DOHH2 (cell line): ENCODE results near the gene BIRC3.

Experiments used
- H3F3A ChIP-seq: fragments of 200-600 bp; sonication (generic), shearing (Covaris generic); 2 replicates; pipeline ENCODE4 v1.6.0; 2016; ENCODE audit warnings: antibody characterized with exemption, mild to moderate bottlenecking; ENCODE audit not compliant: control insufficient read depth, insufficient read depth
- H3K27ac ChIP-seq: fragments of 200-600 bp; sonication (generic); 2 replicates; pipeline ENCODE4 v1.5.1; 2014; ENCODE audit warnings: low read depth, mild to moderate bottlenecking, low read length, moderate library complexity
- H3K27me3 ChIP-seq: fragments of 200-600 bp; sonication (generic); 2 replicates; pipeline ENCODE4 v1.6.1; 2014; ENCODE audit warnings: mild to moderate bottlenecking, low read length, mixed read lengths; ENCODE audit not compliant: control insufficient read depth
- H3K36me3 ChIP-seq: fragments of 200-600 bp; sonication (generic); 2 replicates; pipeline ENCODE4 v1.6.1; 2014; ENCODE audit warnings: mild to moderate bottlenecking, low read length, moderate library complexity, mixed read lengths; ENCODE audit not compliant: control insufficient read depth
- H3K4me1 ChIP-seq: fragments of 200-600 bp; sonication (generic); 2 replicates; pipeline ENCODE4 v1.6.1; 2014; ENCODE audit warnings: mild to moderate bottlenecking, low read length, mixed read lengths; ENCODE audit not compliant: control insufficient read depth
- H3K4me2 ChIP-seq: fragments of 200-600 bp; sonication (generic); 2 replicates; pipeline ENCODE4 v1.6.0; 2014; ENCODE audit warnings: mild to moderate bottlenecking, low read length, moderate library complexity
- H3K4me3 ChIP-seq: fragments of 200-600 bp; sonication (generic); 2 replicates; pipeline ENCODE4 v1.5.1; 2014; ENCODE audit warnings: mild to moderate bottlenecking, low read length, mixed read lengths
- H3K79me2 ChIP-seq: fragments of 200-600 bp; sonication (generic); 2 replicates; pipeline ENCODE4 v1.6.1; 2014; ENCODE audit warnings: mild to moderate bottlenecking, low read length, mixed read lengths; ENCODE audit not compliant: control insufficient read depth
- H3K9me2 ChIP-seq: fragments of 200-600 bp; sonication (generic); replicated peaks from 2 replicates; pipeline ENCODE4 v1.6.1; 2014; ENCODE audit warnings: mild to moderate bottlenecking, low read length, mixed read lengths; ENCODE audit not compliant: control insufficient read depth
- H3K9me3 ChIP-seq: fragments of 200-600 bp; sonication (generic); 2 replicates; pipeline ENCODE4 v1.6.1; 2014; ENCODE audit warnings: antibody characterized with exemption, low read length, mixed read lengths; ENCODE audit not compliant: control insufficient read depth, insufficient read depth
- H4K20me1 ChIP-seq: fragments of 200-600 bp; sonication (generic); 2 replicates; pipeline ENCODE4 v1.6.0; 2014; ENCODE audit warnings: low read depth, mild to moderate bottlenecking, antibody characterized with exemption, low read length, moderate library complexity; ENCODE audit not compliant: control insufficient read depth, insufficient read depth
- EZH2phosphoT487 ChIP-seq: fragments of 200-600 bp; sonication (generic); IDR thresholded peaks from 2 replicates; pipeline ENCODE4 v1.6.1; 2017; ENCODE audit warnings: borderline replicate concordance, mild to moderate bottlenecking, antibody characterized with exemption, low read length, moderate library complexity, mixed read lengths
- TF ChIP-seq, protein P1 (sequence below): fragments of 200-600 bp; sonication (generic); IDR thresholded peaks from one replicate; pipeline ENCODE4 v1.5.1; 2014; ENCODE audit warnings: antibody characterized with exemption, mild to moderate bottlenecking, low read depth, low read length; ENCODE audit not compliant: poor library complexity, severe bottlenecking

BIRC3 gene

DNA sequence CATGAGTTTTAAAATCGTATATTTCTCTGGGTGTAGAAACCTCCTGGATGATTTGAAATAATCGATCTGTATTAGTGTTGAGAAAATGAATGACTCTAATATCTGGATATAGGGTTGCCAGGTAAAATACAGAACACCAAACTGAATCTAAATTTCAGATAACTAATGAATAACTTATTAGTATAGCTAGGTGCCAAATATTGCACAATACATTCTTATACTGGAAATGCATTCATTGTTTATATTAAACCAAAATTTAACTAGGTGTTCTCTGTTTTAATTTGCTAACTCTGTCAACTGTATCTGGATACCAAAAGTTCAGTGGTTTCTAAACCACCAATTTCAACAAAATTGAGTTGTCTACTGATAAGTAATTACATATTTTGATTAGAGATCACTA, 2.5 kb upstream of the BIRC3 start:
- Histone ChIP-seq H3K9me2 (no peaks in the 10 kb centered on the region), H3K4me2 (no peak overlapping the region), H4K20me1 (no peaks in the 10 kb centered on the region), H3K27me3 (no peaks in the 10 kb centered on the region), H3F3A (peaks cover 14% of the 10 kb centered on the region), H3K79me2 (peaks cover 15% of the 10 kb centered on the region), H3K27ac (no peak overlapping the region), H3K9me3 (no peaks in the 10 kb centered on the region), H3K36me3 (no peaks in the 10 kb centered on the region), H3K4me1 (peaks cover 69% of the 10 kb centered on the region), H3K4me3 (no peak overlapping the region)
- TF ChIP-seq, protein P1, sequence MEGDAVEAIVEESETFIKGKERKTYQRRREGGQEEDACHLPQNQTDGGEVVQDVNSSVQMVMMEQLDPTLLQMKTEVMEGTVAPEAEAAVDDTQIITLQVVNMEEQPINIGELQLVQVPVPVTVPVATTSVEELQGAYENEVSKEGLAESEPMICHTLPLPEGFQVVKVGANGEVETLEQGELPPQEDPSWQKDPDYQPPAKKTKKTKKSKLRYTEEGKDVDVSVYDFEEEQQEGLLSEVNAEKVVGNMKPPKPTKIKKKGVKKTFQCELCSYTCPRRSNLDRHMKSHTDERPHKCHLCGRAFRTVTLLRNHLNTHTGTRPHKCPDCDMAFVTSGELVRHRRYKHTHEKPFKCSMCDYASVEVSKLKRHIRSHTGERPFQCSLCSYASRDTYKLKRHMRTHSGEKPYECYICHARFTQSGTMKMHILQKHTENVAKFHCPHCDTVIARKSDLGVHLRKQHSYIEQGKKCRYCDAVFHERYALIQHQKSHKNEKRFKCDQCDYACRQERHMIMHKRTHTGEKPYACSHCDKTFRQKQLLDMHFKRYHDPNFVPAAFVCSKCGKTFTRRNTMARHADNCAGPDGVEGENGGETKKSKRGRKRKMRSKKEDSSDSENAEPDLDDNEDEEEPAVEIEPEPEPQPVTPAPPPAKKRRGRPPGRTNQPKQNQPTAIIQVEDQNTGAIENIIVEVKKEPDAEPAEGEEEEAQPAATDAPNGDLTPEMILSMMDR, result no peak
- no peak for TF ChIP-seq EZH2phosphoT487

DNA sequence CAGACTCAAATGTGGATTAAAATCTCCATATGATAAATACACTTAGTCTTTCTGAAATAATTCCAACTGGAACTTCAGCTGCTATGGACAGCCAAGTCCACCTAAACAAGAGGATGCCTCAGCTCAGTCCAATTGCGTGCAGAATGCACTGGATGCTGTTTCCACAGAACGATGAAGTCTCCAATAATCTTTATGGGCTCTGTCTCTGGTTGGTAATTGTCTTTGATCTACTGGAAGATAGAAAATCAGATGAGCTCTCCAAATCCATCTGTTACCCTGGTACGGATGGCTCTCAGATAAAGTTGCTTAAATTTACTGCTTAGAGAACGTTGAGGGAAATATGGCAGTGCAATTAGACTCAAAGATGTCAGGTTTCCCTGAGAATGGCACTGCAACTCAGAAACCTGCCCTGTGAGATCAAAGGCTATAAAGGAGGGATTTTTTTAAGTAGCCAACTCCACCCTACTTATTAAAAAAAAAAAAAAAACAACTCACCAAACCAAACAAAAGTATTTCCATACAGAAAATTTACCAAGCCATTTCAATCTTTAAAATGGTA, 859 bp upstream of the BIRC3 start:
- H3K4me1 ChIP-seq, result peaks cover 83% of the 10 kb centered on the region
- no peaks in the 10 kb centered on the region for H4K20me1 ChIP-seq
- H3K27ac ChIP-seq, result peak overlapping the region; percentile 54
- H3K36me3 ChIP-seq, result no peaks in the 10 kb centered on the region; the same call in 1 of the 2 replicates
- peak overlapping the region; percentile 83 for H3K4me2 ChIP-seq
- no peaks in the 10 kb centered on the region for H3K27me3 ChIP-seq
- TF ChIP-seq, protein P1, result no peak
- no peak for TF ChIP-seq EZH2phosphoT487
- H3K9me3 ChIP-seq, result no peaks in the 10 kb centered on the region
- peaks cover 14% of the 10 kb centered on the region for H3F3A ChIP-seq
- H3K79me2 ChIP-seq, result peaks cover 28% of the 10 kb centered on the region
- no peaks in the 10 kb centered on the region for H3K9me2 ChIP-seq
- peak overlapping the region; percentile 75; the same call in 1 of the 2 replicates for H3K4me3 ChIP-seq

DNA sequence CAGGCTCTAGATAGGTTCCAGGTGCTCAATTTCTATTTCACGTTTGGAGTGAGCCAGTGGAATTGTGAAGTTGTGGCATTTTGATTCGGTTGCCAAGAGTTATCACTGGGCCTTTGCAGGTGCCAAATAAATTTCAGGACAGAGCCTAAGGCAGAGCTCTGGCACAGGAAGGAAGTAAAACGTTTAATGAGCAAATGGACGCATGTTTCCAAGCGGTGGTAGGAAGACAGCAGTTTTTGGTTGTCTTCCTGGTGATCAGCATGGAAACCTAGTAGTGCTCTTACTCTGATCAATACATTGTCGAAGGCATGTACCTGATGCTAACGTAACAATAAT, 452 bp downstream of the BIRC3 start:
- Histone ChIP-seq H3K36me3 (peaks cover 9% of the 10 kb centered on the region), H3F3A (peaks cover 14% of the 10 kb centered on the region), H3K9me3 (no peaks in the 10 kb centered on the region), H3K27me3 (no peaks in the 10 kb centered on the region), H3K9me2 (no peaks in the 10 kb centered on the region), H3K79me2 (peaks cover 39% of the 10 kb centered on the region), H3K27ac (peak overlapping the region; percentile 54), H3K4me3 (peak overlapping the region; percentile 75), H3K4me1 (peaks cover 94% of the 10 kb centered on the region), H3K4me2 (peak overlapping the region; percentile 83), H4K20me1 (no peaks in the 10 kb centered on the region)
- TF ChIP-seq, protein P1, result no peak
- no peak for TF ChIP-seq EZH2phosphoT487

DNA sequence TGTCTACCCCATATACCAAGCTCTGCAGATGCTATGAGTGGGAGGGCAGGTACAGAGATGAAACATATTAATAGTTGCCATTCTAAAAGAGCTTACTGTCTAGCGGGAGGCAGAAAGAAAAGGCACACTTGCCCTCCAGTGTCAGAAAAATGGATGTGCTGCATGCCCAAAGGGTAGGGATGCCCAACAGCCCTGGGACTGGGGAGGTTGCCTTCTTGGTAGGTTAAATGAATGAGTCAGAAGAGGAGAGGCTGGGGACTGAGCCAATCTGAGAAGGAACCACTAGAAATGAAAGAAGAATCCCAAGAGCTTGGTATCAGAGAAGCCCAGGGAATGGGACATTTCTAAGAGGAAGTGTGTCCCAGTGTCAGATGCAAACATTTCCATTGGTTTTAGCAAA, 1.2 kb downstream of the BIRC3 start:
- H3K4me2 ChIP-seq, result peak overlapping the region; percentile 83
- no peaks in the 10 kb centered on the region for H3K9me2 ChIP-seq
- TF ChIP-seq, protein P1, result no peak
- H3F3A ChIP-seq, result peaks cover 14% of the 10 kb centered on the region
- H3K79me2 ChIP-seq, result peaks cover 41% of the 10 kb centered on the region
- no peaks in the 10 kb centered on the region for H3K9me3 ChIP-seq
- no peaks in the 10 kb centered on the region for H3K27me3 ChIP-seq
- H4K20me1 ChIP-seq, result no peaks in the 10 kb centered on the region
- H3K27ac ChIP-seq, result peak overlapping the region; percentile 54; the same call in 1 of the 2 replicates
- H3K36me3 ChIP-seq, result peaks cover 12% of the 10 kb centered on the region
- peaks cover 89% of the 10 kb centered on the region for H3K4me1 ChIP-seq
- H3K4me3 ChIP-seq, result peak overlapping the region; percentile 75
